SK-N-SH (cell line): ENCODE results near the gene ZBTB49.

ENCODE experiments used
- ELF1 ChIP-seq: IDR thresholded peaks from 2 replicates; pipeline ENCODE4 v1.4.0; 2012
- EZH2phosphoT487 ChIP-seq: fragments of 200-600 bp; sonication (generic); IDR thresholded peaks from 2 replicates; pipeline ENCODE4 v1.6.1; 2017; ENCODE audit warnings: low read depth, mixed run types, mild to moderate bottlenecking, antibody characterized with exemption, moderate library complexity, borderline replicate concordance
- JUND ChIP-seq: IDR thresholded peaks from 2 replicates; pipeline ENCODE4 v1.4.0; 2012
- POLR2AphosphoS5 ChIP-seq: IDR thresholded peaks from 2 replicates; pipeline ENCODE4 v1.6.1; 2012; ENCODE audit warnings: low read depth, low read length
- RAD21 ChIP-seq: IDR thresholded peaks from 2 replicates; pipeline ENCODE4 v1.6.1; 2012; ENCODE audit warnings: mild to moderate bottlenecking, low read length
- RCOR1 ChIP-seq: fragments of 150-350 bp; IDR thresholded peaks from 2 replicates; pipeline ENCODE4 v1.6.1; 2017; ENCODE audit warnings: antibody characterized with exemption, low read length
- TF ChIP-seq, protein P1 (sequence below): fragments of 200-600 bp; sonication (generic); IDR thresholded peaks from 2 replicates; pipeline ENCODE4 v1.6.1; 2017; ENCODE audit warnings: antibody characterized with exemption, mild to moderate bottlenecking, moderate library complexity
- TF ChIP-seq, protein P2 (sequence below): IDR thresholded peaks from 2 replicates; pipeline ENCODE4 v1.4.0; 2012; ENCODE audit warnings: low read depth

DNA sequence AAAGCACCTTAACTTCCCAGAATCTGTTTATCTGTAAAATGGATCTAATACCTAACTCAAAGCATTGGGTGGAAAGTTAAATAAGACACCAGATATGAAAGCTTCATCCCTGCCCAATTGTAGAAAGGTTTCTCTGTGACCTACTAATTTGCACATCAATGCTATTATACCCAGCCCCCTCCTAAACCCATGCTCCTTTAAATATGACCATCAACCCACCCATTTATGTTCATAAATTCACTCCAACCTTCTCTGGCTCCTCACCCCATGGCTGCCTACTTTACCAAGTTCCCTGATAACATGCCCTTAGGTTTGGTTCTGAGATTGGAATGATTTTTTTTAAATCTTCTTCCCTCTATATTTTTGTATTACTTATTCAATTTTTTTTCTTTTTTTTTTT is 2.0 kb upstream of the ZBTB49 start:
- TF ChIP-seq ELF1 = no peak
- TF ChIP-seq, protein P1, sequence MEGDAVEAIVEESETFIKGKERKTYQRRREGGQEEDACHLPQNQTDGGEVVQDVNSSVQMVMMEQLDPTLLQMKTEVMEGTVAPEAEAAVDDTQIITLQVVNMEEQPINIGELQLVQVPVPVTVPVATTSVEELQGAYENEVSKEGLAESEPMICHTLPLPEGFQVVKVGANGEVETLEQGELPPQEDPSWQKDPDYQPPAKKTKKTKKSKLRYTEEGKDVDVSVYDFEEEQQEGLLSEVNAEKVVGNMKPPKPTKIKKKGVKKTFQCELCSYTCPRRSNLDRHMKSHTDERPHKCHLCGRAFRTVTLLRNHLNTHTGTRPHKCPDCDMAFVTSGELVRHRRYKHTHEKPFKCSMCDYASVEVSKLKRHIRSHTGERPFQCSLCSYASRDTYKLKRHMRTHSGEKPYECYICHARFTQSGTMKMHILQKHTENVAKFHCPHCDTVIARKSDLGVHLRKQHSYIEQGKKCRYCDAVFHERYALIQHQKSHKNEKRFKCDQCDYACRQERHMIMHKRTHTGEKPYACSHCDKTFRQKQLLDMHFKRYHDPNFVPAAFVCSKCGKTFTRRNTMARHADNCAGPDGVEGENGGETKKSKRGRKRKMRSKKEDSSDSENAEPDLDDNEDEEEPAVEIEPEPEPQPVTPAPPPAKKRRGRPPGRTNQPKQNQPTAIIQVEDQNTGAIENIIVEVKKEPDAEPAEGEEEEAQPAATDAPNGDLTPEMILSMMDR = no peak
- no peak for TF ChIP-seq RAD21
- no peak for TF ChIP-seq RCOR1
- TF ChIP-seq POLR2AphosphoS5 = no peak
- no peak for TF ChIP-seq EZH2phosphoT487
- TF ChIP-seq, protein P2, sequence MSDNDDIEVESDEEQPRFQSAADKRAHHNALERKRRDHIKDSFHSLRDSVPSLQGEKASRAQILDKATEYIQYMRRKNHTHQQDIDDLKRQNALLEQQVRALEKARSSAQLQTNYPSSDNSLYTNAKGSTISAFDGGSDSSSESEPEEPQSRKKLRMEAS = no peak
- TF ChIP-seq JUND = no peak
